Neuronal stem cell (in vitro differentiated cells): ENCODE data around the gene ABLIM2.

ENCODE experiments used
- DNase-seq: peaks from one replicate; pipeline ENCODE4 v3.0.0-alpha.2; 2013; ENCODE audit warnings: low spot score
- H2AFZ ChIP-seq: one replicate; pipeline ENCODE4 v1.6.1; 2013; ENCODE audit warnings: mild to moderate bottlenecking, low read length, inconsistent platforms
- H2AK5ac ChIP-seq: 2 replicates; pipeline ENCODE4 v1.6.1; 2013; ENCODE audit warnings: low read depth, mild to moderate bottlenecking, inconsistent platforms, low read length, moderate library complexity, mixed read lengths
- H2BK120ac ChIP-seq: 2 replicates; pipeline ENCODE4 v1.6.1; 2013; ENCODE audit warnings: low read depth, mild to moderate bottlenecking, inconsistent platforms, low read length, moderate library complexity, mixed read lengths
- H2BK12ac ChIP-seq: one replicate; pipeline ENCODE4 v1.6.1; 2013; ENCODE audit warnings: low read length, inconsistent platforms
- H2BK15ac ChIP-seq: 2 replicates; pipeline ENCODE4 v1.6.1; 2013; ENCODE audit warnings: mild to moderate bottlenecking, low read length, inconsistent platforms, mixed read lengths
- H2BK5ac ChIP-seq: one replicate; pipeline ENCODE4 v1.6.1; 2013; ENCODE audit warnings: inconsistent platforms, mild to moderate bottlenecking, low read length, moderate library complexity
- H3K14ac ChIP-seq: one replicate; pipeline ENCODE4 v1.6.1; 2013; ENCODE audit warnings: low read length, inconsistent platforms
- H3K18ac ChIP-seq: 2 replicates; pipeline ENCODE4 v1.6.1; 2013; ENCODE audit warnings: low read length, inconsistent platforms
- H3K23ac ChIP-seq: 2 replicates; pipeline ENCODE4 v1.6.1; 2013; ENCODE audit warnings: low read depth, mild to moderate bottlenecking, mixed read lengths, low read length, inconsistent platforms; ENCODE audit not compliant: poor library complexity
- H3K27ac ChIP-seq: replicated peaks from 3 replicates; pipeline ENCODE4 v1.5.1; 2013; ENCODE audit warnings: low read length, inconsistent platforms
- H3K27me3 ChIP-seq, 3 experiments: 2 replicates each; pipeline ENCODE4 v1.6.1; 2013; ENCODE audit warnings: low read length in 3 of 3, mild to moderate bottlenecking in 2 of 3, inconsistent platforms in 1 of 3, low read depth in 1 of 3, mixed read lengths in 1 of 3, moderate library complexity in 1 of 3; ENCODE audit not compliant: control insufficient read depth in 3 of 3, insufficient read depth in 3 of 3
- H3K36me3 ChIP-seq, 2 donors: replicated peaks in 1 of 2; 2 replicates each; pipeline ENCODE4 v1.6.1; 2013; ENCODE audit warnings: low read length in 2 of 2; ENCODE audit not compliant: control insufficient read depth in 2 of 2, insufficient read depth in 2 of 2
- H3K4ac ChIP-seq: 2 replicates; pipeline ENCODE4 v1.6.1; 2013; ENCODE audit warnings: inconsistent platforms, mild to moderate bottlenecking, low read length, moderate library complexity
- H3K4me1 ChIP-seq, 2 donors: 1 replicate in 1 of 2; 2 replicates in 1 of 2; pipeline ENCODE4 v1.6.1; 2013; ENCODE audit warnings: low read length in 2 of 2, low read depth in 1 of 2; ENCODE audit not compliant: control insufficient read depth in 2 of 2, insufficient read depth in 1 of 2
- H3K4me2 ChIP-seq: one replicate; pipeline ENCODE4 v1.6.1; 2013; ENCODE audit warnings: mild to moderate bottlenecking, low read length, inconsistent platforms; ENCODE audit not compliant: insufficient read depth, poor library complexity, severe bottlenecking
- H3K4me3 ChIP-seq, 2 donors: 2 replicates each; pipeline ENCODE4 v1.5.1; 2013; ENCODE audit warnings: low read length in 2 of 2, mild to moderate bottlenecking in 2 of 2, inconsistent platforms in 1 of 2, moderate library complexity in 1 of 2
- H3K79me1 ChIP-seq: one replicate; pipeline ENCODE4 v1.6.1; 2013; ENCODE audit warnings: low read depth, mild to moderate bottlenecking, inconsistent platforms, low read length, moderate library complexity
- H3K9ac ChIP-seq: one replicate; pipeline ENCODE4 v1.6.1; 2013; ENCODE audit warnings: mild to moderate bottlenecking, low read depth, low read length, inconsistent platforms; ENCODE audit not compliant: poor library complexity
- H3K9me3 ChIP-seq, 2 donors: replicated peaks in 1 of 2; 2 replicates each; pipeline versions ENCODE3 to v1.6.1; 2013; ENCODE audit warnings: low read length in 2 of 2, mild to moderate bottlenecking in 2 of 2, inconsistent platforms in 1 of 2, low read depth in 1 of 2, mixed read lengths in 1 of 2, moderate library complexity in 1 of 2; ENCODE audit not compliant: control insufficient read depth in 2 of 2, insufficient read depth in 1 of 2
- H4K8ac ChIP-seq: one replicate; pipeline ENCODE4 v1.6.1; 2013; ENCODE audit warnings: low read depth, mild to moderate bottlenecking, inconsistent platforms, low read length, moderate library complexity
- H4K91ac ChIP-seq: one replicate; pipeline ENCODE4 v1.6.1; 2013; ENCODE audit warnings: low read length, low read depth, mild to moderate bottlenecking, inconsistent platforms; ENCODE audit not compliant: poor library complexity
- WGBS, 2 donors: extraction: QIAGEN DNeasy Blood & Tissue Kit; methylation state at CpG; one replicate each; pipeline ENCODE4 v1.1.7; 2013; ENCODE audit warnings: missing lambda C conversion rate in 2 of 2, mixed read lengths in 1 of 2; ENCODE audit not compliant: insufficient read length in 2 of 2, insufficient replicate concordance in 1 of 2; ENCODE audit errors: extremely low coverage in 2 of 2; 5-methylcytosine and 5-hydroxymethylcytosine counted together

Gene ABLIM2

DNA sequence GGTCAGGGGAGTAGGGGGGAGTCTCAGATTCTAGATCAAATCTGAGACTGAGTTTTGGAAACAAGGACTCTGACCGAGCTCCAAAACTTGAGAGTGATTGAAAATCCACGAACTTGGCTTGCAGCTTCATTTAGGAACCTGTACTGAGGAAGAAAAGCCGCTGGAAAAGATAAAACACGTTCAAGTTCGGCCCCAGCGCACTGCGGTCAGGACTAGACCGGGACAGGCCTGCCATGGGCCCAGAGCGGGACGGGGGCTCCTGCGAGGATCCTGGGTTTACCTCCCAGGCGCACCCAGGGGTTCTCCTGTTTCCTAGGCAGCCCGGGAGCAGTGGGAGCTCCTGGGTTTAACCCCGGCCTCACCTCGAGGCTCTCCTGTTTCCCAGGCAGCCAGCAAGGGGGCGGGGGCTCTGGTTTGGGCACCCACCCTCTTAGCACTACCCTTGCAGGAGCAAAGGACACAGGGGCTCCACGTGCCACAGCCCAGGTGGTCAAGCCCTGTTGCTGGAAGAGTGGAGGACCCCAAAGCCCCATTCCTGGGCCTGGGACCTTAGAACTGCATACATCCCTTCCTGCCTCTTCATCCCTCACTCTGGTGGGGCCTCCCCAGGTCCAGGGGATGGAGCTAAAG, 74.5 kb downstream of the ABLIM2 start:
- Histone ChIP-seq H3K27me3 (peaks cover 0 to 32% (median 0%) of the 10 kb centered on the region in 3 experiments), H3K4me1 (peaks cover 6 to 16% of the 10 kb centered on the region in 2 donors), H3K27ac (no peak overlapping the region), H2AFZ (no peak overlapping the region), H2AK5ac (peak overlapping the region; percentile 70), H3K14ac (no peak overlapping the region), H2BK5ac (no peak overlapping the region), H3K9me3 (no peaks in the 10 kb centered on the region), H3K4ac (no peak overlapping the region), H4K8ac (no peak overlapping the region), H2BK15ac (no peak overlapping the region), H3K4me2 (no peak overlapping the region), H3K23ac (no peak overlapping the region), H2BK12ac (no peak overlapping the region), H3K18ac (peak overlapping the region; percentile 52), H2BK120ac (no peak overlapping the region), H3K79me1 (no peaks in the 10 kb centered on the region), H3K4me3 (no peak overlapping the region), H3K36me3 (no peaks in the 10 kb centered on the region), H3K9ac (no peak overlapping the region), H4K91ac (no peak overlapping the region)
- no peak for DNase-seq
- no CpG with 5 or more reads among the region's 17 CpGs for WGBS, 2 donors

DNA sequence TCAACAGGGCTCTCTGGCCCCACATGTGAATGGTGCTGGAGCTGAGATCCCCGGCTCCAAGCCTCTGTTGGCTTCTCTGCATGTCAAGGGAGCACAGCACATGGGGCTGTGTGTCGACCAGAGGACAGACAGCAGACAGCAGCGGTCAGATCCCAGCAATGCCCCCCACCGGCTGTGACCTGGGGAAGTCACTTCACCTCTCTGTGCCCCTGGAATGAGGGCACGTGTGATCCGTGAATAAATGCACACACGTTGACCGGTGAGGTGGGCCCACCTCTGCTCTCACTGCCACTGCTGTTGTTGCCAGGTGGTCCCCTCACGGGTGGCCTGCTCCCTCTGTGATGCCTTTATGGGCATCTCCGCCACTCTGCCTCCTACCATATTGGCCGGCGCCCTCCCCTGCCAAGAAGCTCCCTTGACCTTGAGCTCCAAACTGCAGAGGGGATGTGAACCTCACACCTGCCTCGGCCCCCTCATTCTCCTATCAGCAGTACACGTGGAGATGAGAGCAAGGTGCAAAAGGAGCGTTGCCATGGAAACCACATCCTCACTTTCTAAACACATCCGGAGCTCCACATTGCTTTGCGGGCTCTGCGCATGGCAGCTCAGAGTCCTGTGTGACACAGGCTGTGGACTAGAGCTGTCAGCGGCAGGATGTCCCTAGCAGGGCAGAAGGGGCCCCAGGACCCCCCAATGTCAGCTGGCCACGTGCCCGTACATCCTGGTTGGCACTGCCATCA, 75.4 kb downstream of the ABLIM2 start:
- Histone ChIP-seq H4K91ac (no peak overlapping the region), H2BK5ac (no peak overlapping the region)
- no CpG with 5 or more reads among the region's 21 CpGs for WGBS, 2 donors

DNA sequence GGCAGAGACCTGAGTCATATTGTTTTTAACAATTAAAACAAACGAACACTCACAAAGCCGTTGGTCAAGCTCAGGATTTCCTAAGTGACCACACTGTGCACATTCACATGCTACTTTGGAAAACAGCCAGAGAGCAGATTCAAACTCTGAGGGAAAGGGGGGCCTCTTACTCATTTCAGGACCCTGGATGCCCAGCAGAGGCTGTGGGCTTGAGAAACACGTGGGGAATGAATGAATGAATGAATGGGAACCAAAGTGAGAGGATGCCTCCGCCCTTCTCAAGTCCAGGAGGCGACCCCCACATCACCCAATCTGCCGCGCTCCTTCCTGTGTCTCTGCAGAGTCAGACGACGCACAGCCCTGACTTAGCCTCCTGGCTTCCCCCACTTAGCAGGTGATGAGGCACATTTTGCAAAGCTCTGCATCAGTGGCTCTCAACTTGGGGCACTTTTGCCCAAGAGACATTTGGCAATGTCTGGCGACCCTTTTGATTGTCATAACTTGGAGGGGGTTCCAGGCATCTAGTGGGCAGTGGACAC, 76.0 kb downstream of the ABLIM2 start:
- no peak overlapping the region for H3K18ac ChIP-seq
- peak overlapping the region; percentile 30 for H3K9ac ChIP-seq
- H3K23ac ChIP-seq = peak overlapping the region; percentile 73
- H3K4ac ChIP-seq = no peak overlapping the region
- peak overlapping the region; percentile 90 for H2AK5ac ChIP-seq
- no peak overlapping the region for H3K4me2 ChIP-seq
- H2BK5ac ChIP-seq = peak overlapping the region; percentile 71
- no peak overlapping the region for H3K27ac ChIP-seq
- H4K91ac ChIP-seq = no peak overlapping the region
- no peak overlapping the region for H4K8ac ChIP-seq
- no peak overlapping the region for H2AFZ ChIP-seq
- no peaks in the 10 kb centered on the region for H3K36me3 ChIP-seq
- H2BK120ac ChIP-seq = no peak overlapping the region
- no peak overlapping the region for H2BK12ac ChIP-seq
- no peak overlapping the region for H3K4me3 ChIP-seq
- no peak for DNase-seq
- H3K27me3 ChIP-seq = peaks cover 0 to 32% (median 0%) of the 10 kb centered on the region in 3 experiments
- no CpG with 5 or more reads among the region's 10 CpGs for WGBS, 2 donors
- no peaks in the 10 kb centered on the region for H3K79me1 ChIP-seq
- no peaks in the 10 kb centered on the region for H3K9me3 ChIP-seq
- H3K14ac ChIP-seq = no peak overlapping the region
- H3K4me1 ChIP-seq = peaks cover 6 to 20% of the 10 kb centered on the region in 2 donors
- no peak overlapping the region for H2BK15ac ChIP-seq

More for the DNA sequence above, 75.4 kb downstream of the ABLIM2 start:
- DNase-seq = no peak
- Histone ChIP-seq H3K4me1 (peaks cover 6 to 20% of the 10 kb centered on the region in 2 donors), H3K27ac (no peak overlapping the region), H3K27me3 (peaks cover 0 to 32% (median 0%) of the 10 kb centered on the region in 3 experiments), H4K8ac (peak overlapping the region; percentile 23), H2BK15ac (peak overlapping the region; percentile 6), H2BK120ac (no peak overlapping the region), H3K18ac (peak overlapping the region; percentile 59), H3K4me3 (no peak overlapping the region), H3K4me2 (no peak overlapping the region), H3K4ac (no peak overlapping the region), H3K23ac (peak overlapping the region; percentile 73), H3K9ac (peak overlapping the region; percentile 30), H2AK5ac (peak overlapping the region; percentile 90), H3K36me3 (no peaks in the 10 kb centered on the region), H2AFZ (no peak overlapping the region), H3K14ac (no peak overlapping the region), H2BK12ac (peak overlapping the region; percentile 30), H3K79me1 (no peaks in the 10 kb centered on the region), H3K9me3 (no peaks in the 10 kb centered on the region)
